K562 (cell line): ENCODE measurements around the gene LYPD4. TPM values are rescaled to one million over a fixed set of nuclear protein-coding genes. Genes with fewer than 3 reads are reported as not detected.

Experiments
- ATAC-seq: fragments of 200-7000 bp; cut with Tn5 transposase; 3 replicates; pipeline ENCODE4 v1.9.1; 2020; ENCODE audit warnings: moderate library complexity
- BruUV-seq: library from RNA; stranded (reverse); fragments of 400-500 nt; replicated peaks from 2 replicates; lab custom pipeline; 2021; lab: Mats Ljungman, UMichigan
- CTCF ChIA-PET: fragments of 300-600 bp; formaldehyde crosslinking; extraction: SDS; loops from one replicate; lab custom pipeline; 2021; ENCODE audit warnings: low intra/inter-chr PET ratio; lab: Yijun Ruan, JAX
- POLR2A ChIA-PET: fragments of 300-600, 350-650 bp; sonication (Branson Sonifier 250); formaldehyde crosslinking; extraction: SDS; loops from one replicate; lab custom pipeline; 2021; ENCODE audit warnings: antibody characterized with exemption, inconsistent platforms; lab: Yijun Ruan, JAX
- DNase-seq, 4 experiments: peaks; one replicate each; pipeline versions ENCODE4 v3.0.0 to v3.0.0-alpha.2; 2011 to 2018; ENCODE audit warnings: low spot score in 3 of 4, mixed read lengths in 3 of 4; ENCODE audit errors: extremely low read depth in 1 of 4
- FAIRE-seq: peaks from 2 replicates; lab custom pipeline; 2011; peaks lifted over from hg19 to GRCh38; lab: Jason Lieb, UNC
- H2AFZ ChIP-seq: 2 replicates; pipeline ENCODE4 v1.6.0; 2011; ENCODE audit warnings: low read depth, low read length, control low read depth, inconsistent platforms
- H3K27ac ChIP-seq: fragments of 200-600 bp; 3 replicates; pipeline ENCODE4 v1.8.0; 2011; ENCODE audit warnings: low read depth, mild to moderate bottlenecking, control low read depth, inconsistent platforms, low read length, moderate library complexity, mixed read lengths; ENCODE audit errors: extremely low read depth
- H3K27me3 ChIP-seq, 2 experiments: fragments of 300-600 bp in 1 of 2; 2 replicates in 1 of 2; 3 replicates in 1 of 2; pipeline versions ENCODE4 v1.6.0 to v1.8.0; 2011; ENCODE audit warnings: inconsistent platforms in 2 of 2, low read length in 2 of 2, mild to moderate bottlenecking in 1 of 2, mixed read lengths in 1 of 2, moderate library complexity in 1 of 2; ENCODE audit not compliant: control insufficient read depth in 2 of 2, insufficient read depth in 2 of 2
- H3K36me3 ChIP-seq: fragments of 300-600 bp; 3 replicates; pipeline ENCODE4 v1.8.0; 2011; ENCODE audit warnings: mild to moderate bottlenecking, low read length, inconsistent platforms; ENCODE audit not compliant: control insufficient read depth, insufficient read depth
- H3K4me1 ChIP-seq, 2 experiments: fragments of 200-600 bp in 1 of 2; replicated peaks in 1 of 2; 2 replicates in 1 of 2; 3 replicates in 1 of 2; pipeline versions ENCODE4 v1.5.1 to v1.8.0; 2011; ENCODE audit warnings: inconsistent platforms in 2 of 2, low read length in 2 of 2, mild to moderate bottlenecking in 1 of 2, mixed read lengths in 1 of 2, moderate library complexity in 1 of 2; ENCODE audit not compliant: control insufficient read depth in 2 of 2, insufficient read depth in 2 of 2
- H3K4me2 ChIP-seq: 2 replicates; pipeline ENCODE4 v1.6.1; 2011; ENCODE audit warnings: low read length, control low read depth, inconsistent platforms, mixed read lengths; ENCODE audit not compliant: insufficient read depth
- H3K4me3 ChIP-seq: fragments of 200-600 bp; sonication (generic), shearing (Covaris generic); 2 replicates; pipeline ENCODE4 v1.5.1; 2016; ENCODE audit warnings: control low read depth, inconsistent platforms
- H3K79me2 ChIP-seq: fragments of 200-600 bp; 3 replicates; pipeline ENCODE4 v1.8.0; 2011; ENCODE audit warnings: low read length, inconsistent platforms; ENCODE audit not compliant: control insufficient read depth, insufficient read depth
- H3K9ac ChIP-seq, 2 experiments: 2 replicates each; pipeline versions ENCODE4 v1.6.0 to v1.6.1; 2011; ENCODE audit warnings: low read depth in 2 of 2, low read length in 2 of 2, control low read depth in 1 of 2, inconsistent platforms in 1 of 2, mild to moderate bottlenecking in 1 of 2, mixed read lengths in 1 of 2; ENCODE audit not compliant: insufficient read depth in 1 of 2
- H3K9me1 ChIP-seq: one replicate; pipeline ENCODE4 v1.6.0; 2011; ENCODE audit warnings: inconsistent platforms, mild to moderate bottlenecking, low read length, moderate library complexity; ENCODE audit not compliant: control insufficient read depth, insufficient read depth
- H3K9me3 ChIP-seq: replicated peaks from 2 replicates; pipeline ENCODE4 v1.5.1; 2011; ENCODE audit warnings: low read depth, low read length, inconsistent platforms; ENCODE audit not compliant: control insufficient read depth, insufficient read depth
- H4K20me1 ChIP-seq: replicated peaks from 2 replicates; pipeline ENCODE4 v1.6.1; 2011; ENCODE audit warnings: low read length, inconsistent platforms, mixed read lengths; ENCODE audit not compliant: control insufficient read depth, insufficient read depth
- CREB3L1 ChIP-seq: fragments of 450-650 bp; IDR thresholded peaks from 2 replicates; pipeline ENCODE4 v1.6.1; 2014; ENCODE audit warnings: low read depth, mild to moderate bottlenecking, moderate library complexity, borderline replicate concordance
- ZNF407 ChIP-seq: fragments of 450-650 bp; IDR thresholded peaks from 2 replicates; pipeline ENCODE4 v1.6.1; 2016; ENCODE audit warnings: low read depth
- WGBS: fragments of 100-300 bp; shearing (Covaris generic); methylation state at CpG from one replicate; pipeline ENCODE4 v1.1.6; 2016; ENCODE audit warnings: low coverage, mixed read lengths; ENCODE audit not compliant: insufficient coverage; ENCODE audit errors: missing lambda C conversion rate; 5-methylcytosine and 5-hydroxymethylcytosine counted together
- in situ Hi-C: fragments of 300-500 bp; cut with MboI; formaldehyde crosslinking; loops from 4 replicates; pipeline ENCODE4 v1.15.0; 2018; ENCODE audit warnings: inconsistent platforms, mixed read lengths
- intact Hi-C: fragments of 100-400 bp; cut with micrococcal nuclease; formaldehyde crosslinking; loops from 2 replicates; pipeline ENCODE4 v1.14.2; 2022
- polyA plus RNA-seq, 8 experiments: library from polyadenylated mRNA; depleted of rRNA in 4 of 8; stranded (reverse) in 5 of 8; unstranded in 3 of 8; fragments of >200 nt; fragmentation: Nextera tagmentation in 2 of 8; fragmentation: Illumina TruSeq in 1 of 8; extraction: Ambion mirVana in 2 of 8; extraction: Trizol in 1 of 8; gene quantifications; 2 replicates each; pipeline versions ENCODE4 v1.2.1 to v1.2.3, GENCODE V29; 2011 to 2014; ENCODE audit warnings: inconsistent platforms in 1 of 8, missing spikeins in 1 of 8
- total RNA-seq, 7 experiments: library from RNA; depleted of rRNA in 6 of 7; stranded (reverse); fragments of >200 nt in 6 of 7; fragmentation: Illumina TruSeq in 2 of 7; extraction: Trizol in 2 of 7; gene quantifications; 2 replicates each; pipeline versions ENCODE4 v1.2.1 to v1.2.3, GENCODE V29; 2011 to 2021; ENCODE audit warnings: low replicate concordance in 1 of 7

LYPD4 gene
- total and polyA plus RNA-seq, 9 of the 15 experiments (the other 6 are each of a cell fraction or from before 2014, with no cell fraction given) = 0.11 TPM; not detected in 8

- no peak for FAIRE-seq
- intact Hi-C loops = no loop called here
- in situ Hi-C loops = no loop called here
- ChIA-PET POLR2A (interaction anchor here (0.7 to 1.3 kb wide), 5 partner anchors 8 to 164 kb away, joined by 3 to 6 read pairs (median 4); partner anchors contain the start of gene RPS19), CTCF (no interaction called here)
- no peak overlapping the region for H3K4me3 ChIP-seq
- H3K9me3 ChIP-seq = no peaks in the 10 kb centered on the region
- no peaks in the 10 kb centered on the region for H3K27me3 ChIP-seq
- ATAC-seq = no peak
- no peaks in the 10 kb centered on the region for H3K9me1 ChIP-seq
- H3K27ac ChIP-seq = no peak overlapping the region
- H3K36me3 ChIP-seq = no peaks in the 10 kb centered on the region; the same call in 2 of the 3 replicates
- no peak overlapping the region for H3K9ac ChIP-seq
- H3K79me2 ChIP-seq = peaks cover 18% of the 10 kb centered on the region
- H3K4me1 ChIP-seq = peaks cover 40 to 70% of the 10 kb centered on the region in 2 experiments
- no TSS peak for BruUV-seq
- no peak for DNase-seq
- H3K4me2 ChIP-seq = no peak overlapping the region
- no peak overlapping the region for H2AFZ ChIP-seq
- no peaks in the 10 kb centered on the region for H4K20me1 ChIP-seq
- no peak for TF ChIP-seq ZNF407
- no peak for TF ChIP-seq CREB3L1
- WGBS = 63% methylated on average over 4 of the region's 5 CpGs
Observed at GRCh38 chr19:41880329-41880708, 35.8 kb upstream of the LYPD4 start.
